ENCODE results near the gene WNT1.

Gene WNT1

GRCh38 chr12:48990552-48990951 is 12.4 kb downstream of the WNT1 start:
- DNase-seq (ENCODE audit: low spot score): no peak
- no peak for TF ChIP-seq CTCF (IDR thresholded peaks at IDR 0.05; ENCODE audit: borderline replicate concordance, control extremely low read depth, extremely low read depth, insufficient read depth, missing control alignments)
- in situ Hi-C loops (cut with MboI; ENCODE audit: low sequenced_read_pairs, unreplicated experiment): no loop called here

GRCh38 chr12:48991247-48992050 is 13.3 kb downstream of the WNT1 start:
- in situ Hi-C loops (cut with MboI; ENCODE audit: low sequenced_read_pairs, unreplicated experiment): no loop called here
- TF ChIP-seq CTCF (IDR thresholded peaks at IDR 0.05; ENCODE audit: borderline replicate concordance, control extremely low read depth, extremely low read depth, insufficient read depth, missing control alignments): no peak
- DNase-seq (ENCODE audit: low spot score): no peak

- in situ Hi-C loops (cut with MboI; ENCODE audit: low sequenced_read_pairs, unreplicated experiment): no loop called here
- no peak for TF ChIP-seq CTCF (IDR thresholded peaks at IDR 0.05; ENCODE audit: borderline replicate concordance, control extremely low read depth, extremely low read depth, insufficient read depth, missing control alignments)
- no peak for DNase-seq (ENCODE audit: low spot score)
Measured at GRCh38 chr12:48993787-48994186, 15.7 kb downstream of the WNT1 start.

- no peak for DNase-seq (ENCODE audit: low spot score)
- TF ChIP-seq CTCF (IDR thresholded peaks at IDR 0.05; ENCODE audit: borderline replicate concordance, control extremely low read depth, extremely low read depth, insufficient read depth, missing control alignments): no peak
- in situ Hi-C loops (cut with MboI; ENCODE audit: low sequenced_read_pairs, unreplicated experiment): no loop called here
Measured at GRCh38 chr12:48994224-48995085, 16.3 kb downstream of the WNT1 start.

- in situ Hi-C loops (cut with MboI; ENCODE audit: low sequenced_read_pairs, unreplicated experiment): no loop called here
- TF ChIP-seq CTCF (IDR thresholded peaks at IDR 0.05; ENCODE audit: borderline replicate concordance, control extremely low read depth, extremely low read depth, insufficient read depth, missing control alignments): peak; percentile 60
- DNase-seq (ENCODE audit: low spot score): peak; percentile 88
Measured at GRCh38 chr12:48995086-48995879, 17.2 kb downstream of the WNT1 start.

Data from GM13976 (cell line).